GM12801 (cell line): ENCODE results near the gene SH3D19.

Experiments
- CTCF ChIP-seq: IDR thresholded peaks from one replicate; pipeline ENCODE4 v1.5.1; 2011; ENCODE audit warnings: control low read depth; ENCODE audit not compliant: insufficient read length; ENCODE audit errors: extremely low read depth

SH3D19 gene

GRCh38 chr4:151148261-151148660 lies 177.1 kb downstream of the SH3D19 start:
- TF ChIP-seq CTCF = no peak

GRCh38 chr4:151147000-151147399 lies 178.4 kb downstream of the SH3D19 start:
- TF ChIP-seq CTCF = no peak

GRCh38 chr4:151144329-151145072 lies 180.9 kb downstream of the SH3D19 start:
- TF ChIP-seq CTCF = no peak

- TF ChIP-seq CTCF = no peak
Observed at GRCh38 chr4:151143811-151144210, 181.6 kb downstream of the SH3D19 start.

GRCh38 chr4:151143162-151143561 lies 182.2 kb downstream of the SH3D19 start:
- no peak for TF ChIP-seq CTCF

GRCh38 chr4:151142758-151143157 lies 182.6 kb downstream of the SH3D19 start:
- TF ChIP-seq CTCF = no peak

GRCh38 chr4:151139814-151140213 lies 185.6 kb downstream of the SH3D19 start:
- TF ChIP-seq CTCF = no peak
